GM12874 (cell line): ENCODE measurements around the gene CHN2.

Experiments
- TF ChIP-seq, protein P1 (sequence below): IDR thresholded peaks from 2 replicates; pipeline ENCODE4 v1.5.1; 2011; ENCODE audit warnings: low read depth, mild to moderate bottlenecking, control low read depth, low read length, moderate library complexity; ENCODE audit not compliant: insufficient read depth

Gene CHN2

DNA sequence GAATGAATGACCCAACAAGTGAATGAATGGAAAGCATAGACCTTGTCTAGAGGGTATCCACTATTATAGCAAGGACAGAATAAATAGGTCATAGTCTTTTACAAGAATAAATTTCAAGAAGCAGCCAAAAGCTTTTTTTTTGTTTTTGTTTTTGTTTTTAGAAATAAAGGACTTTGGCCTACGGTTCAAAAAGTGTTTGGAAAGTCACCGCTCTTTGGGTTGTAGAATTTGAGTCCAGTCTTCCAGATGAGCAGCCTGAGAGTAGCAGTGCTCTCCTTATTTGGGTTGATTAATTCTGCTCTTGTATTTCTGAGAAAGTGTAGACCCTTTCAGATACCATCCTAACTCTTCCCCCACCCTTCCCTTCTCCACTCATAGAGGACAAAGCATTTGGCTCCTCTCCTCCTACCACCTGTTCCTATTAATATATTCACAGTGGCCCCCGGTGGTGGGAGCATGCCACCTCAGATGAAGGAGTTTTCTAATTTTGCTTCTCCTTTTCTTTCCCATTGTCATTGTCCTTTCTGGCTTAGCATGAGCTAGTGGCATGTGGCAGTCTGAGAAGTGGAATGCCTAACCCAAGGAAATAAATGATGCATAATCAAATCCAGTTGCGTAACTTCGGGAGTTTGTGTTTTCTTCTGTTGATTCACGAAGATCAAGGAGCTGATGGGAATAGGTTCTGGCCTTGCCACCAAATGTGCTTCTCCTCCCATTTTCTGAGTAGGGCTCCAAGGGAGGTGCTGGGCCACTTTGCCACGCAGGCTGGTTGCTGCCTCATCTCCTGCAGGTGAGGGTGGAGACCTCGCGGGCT is 114.7 kb downstream of the CHN2 start:
- TF ChIP-seq, protein P1, sequence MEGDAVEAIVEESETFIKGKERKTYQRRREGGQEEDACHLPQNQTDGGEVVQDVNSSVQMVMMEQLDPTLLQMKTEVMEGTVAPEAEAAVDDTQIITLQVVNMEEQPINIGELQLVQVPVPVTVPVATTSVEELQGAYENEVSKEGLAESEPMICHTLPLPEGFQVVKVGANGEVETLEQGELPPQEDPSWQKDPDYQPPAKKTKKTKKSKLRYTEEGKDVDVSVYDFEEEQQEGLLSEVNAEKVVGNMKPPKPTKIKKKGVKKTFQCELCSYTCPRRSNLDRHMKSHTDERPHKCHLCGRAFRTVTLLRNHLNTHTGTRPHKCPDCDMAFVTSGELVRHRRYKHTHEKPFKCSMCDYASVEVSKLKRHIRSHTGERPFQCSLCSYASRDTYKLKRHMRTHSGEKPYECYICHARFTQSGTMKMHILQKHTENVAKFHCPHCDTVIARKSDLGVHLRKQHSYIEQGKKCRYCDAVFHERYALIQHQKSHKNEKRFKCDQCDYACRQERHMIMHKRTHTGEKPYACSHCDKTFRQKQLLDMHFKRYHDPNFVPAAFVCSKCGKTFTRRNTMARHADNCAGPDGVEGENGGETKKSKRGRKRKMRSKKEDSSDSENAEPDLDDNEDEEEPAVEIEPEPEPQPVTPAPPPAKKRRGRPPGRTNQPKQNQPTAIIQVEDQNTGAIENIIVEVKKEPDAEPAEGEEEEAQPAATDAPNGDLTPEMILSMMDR, result no peak

GRCh38 chr7:29310625-29311024 is 116.0 kb downstream of the CHN2 start:
- TF ChIP-seq, protein P1, result no peak

GRCh38 chr7:29311314-29311713 is 116.7 kb downstream of the CHN2 start:
- TF ChIP-seq, protein P1, result no peak

- TF ChIP-seq, protein P1, result no peak
Measured at GRCh38 chr7:29314148-29314547, 119.6 kb downstream of the CHN2 start.

DNA sequence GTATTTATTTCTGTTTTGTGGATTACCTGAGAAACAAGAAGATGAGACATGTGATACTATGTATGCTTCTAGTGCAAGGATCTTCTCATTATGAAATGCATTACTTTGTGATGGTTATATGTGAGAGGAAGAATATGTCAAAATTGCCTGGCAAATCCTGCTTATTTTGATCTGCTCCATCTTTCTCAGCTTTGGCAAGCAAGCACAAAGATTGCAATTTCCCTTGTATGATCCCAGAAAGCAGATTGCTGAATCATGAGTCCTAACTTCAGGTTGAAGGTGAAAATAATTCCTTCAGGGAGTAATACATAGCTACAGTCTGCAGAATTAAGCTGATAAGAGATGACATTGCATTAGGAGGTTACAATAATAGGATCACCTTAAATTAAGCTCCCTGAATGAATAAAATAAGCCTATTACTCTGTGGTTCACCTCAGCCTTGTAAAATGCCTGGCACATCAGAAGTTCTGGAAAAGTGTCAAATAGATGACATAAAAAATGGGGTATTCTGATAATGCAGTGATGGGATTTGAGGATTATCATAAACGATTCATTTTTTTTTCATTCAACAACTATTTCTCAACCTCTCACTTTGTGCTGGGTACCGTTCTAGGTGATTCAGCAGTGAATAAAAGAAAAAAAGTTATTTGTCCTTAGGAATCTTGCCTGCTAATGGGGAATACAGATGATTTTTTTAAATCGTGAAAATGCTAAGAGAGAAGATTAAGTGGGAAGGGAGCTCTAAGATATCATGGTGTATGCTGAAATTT is 120.7 kb downstream of the CHN2 start:
- TF ChIP-seq, protein P1, result no peak

- TF ChIP-seq, protein P1, result no peak
Measured at GRCh38 chr7:29315892-29316270, 121.3 kb downstream of the CHN2 start.

GRCh38 chr7:29316926-29317325 is 122.4 kb downstream of the CHN2 start:
- TF ChIP-seq, protein P1, result no peak
